WTC11 (cell line): Measurements from ENCODE around the gene NT5DC4. TPM values are rescaled to one million over a fixed set of nuclear protein-coding genes. Genes with fewer than 3 reads are reported as not detected.

ENCODE experiments used
- ATAC-seq: fragments of 200-7000 bp; cut with Tn5 transposase; 2 replicates; pipeline ENCODE4 v1.10.0; 2021; ENCODE audit warnings: mild to moderate bottlenecking, moderate library complexity
- CTCF ChIA-PET: fragments of 300-600 bp; sonication (Branson Sonifier 250); formaldehyde crosslinking; loops from one replicate; lab custom pipeline; 2021; ENCODE audit warnings: antibody characterized with exemption; lab: Charles Lee
- POLR2A ChIA-PET: fragments of 350-600 bp; sonication (Branson Sonifier 250); formaldehyde crosslinking; loops from one replicate; lab custom pipeline; 2021; ENCODE audit warnings: antibody characterized with exemption; lab: Charles Lee
- DNase-seq: peaks from one replicate; pipeline ENCODE4 v3.0.0; 2021; ENCODE audit warnings: low spot score
- H3K27ac Mint-ChIP-seq: 2 replicates; pipeline ENCODE4 v1.8.0; 2021; ENCODE audit warnings: mixed read lengths
- H3K27me3 Mint-ChIP-seq: 2 replicates; pipeline ENCODE4 v1.8.0; 2021; ENCODE audit warnings: low read depth, mild to moderate bottlenecking, moderate library complexity, mixed read lengths
- H3K36me3 Mint-ChIP-seq: 2 replicates; pipeline ENCODE4 v1.8.0; 2021; ENCODE audit warnings: mixed read lengths
- H3K4me1 Mint-ChIP-seq: 2 replicates; pipeline ENCODE4 v1.8.0; 2022; ENCODE audit warnings: mixed read lengths
- H3K4me3 Mint-ChIP-seq: 2 replicates; pipeline ENCODE4 v1.8.0; 2021; ENCODE audit warnings: mild to moderate bottlenecking, moderate library complexity, mixed read lengths
- H3K9me3 Mint-ChIP-seq: 2 replicates; pipeline ENCODE4 v1.8.0; 2021; ENCODE audit warnings: mixed read lengths
- CBFB ChIP-seq: sonication (generic); formaldehyde crosslinking; IDR thresholded peaks from 2 replicates; pipeline ENCODE4 v1.8.1; 2022; ENCODE audit warnings: mild to moderate bottlenecking, low read depth, missing genetic modification reagents
- IRF2 ChIP-seq: sonication (generic); formaldehyde crosslinking; IDR thresholded peaks from 2 replicates; pipeline ENCODE4 v1.8.0; 2022; ENCODE audit warnings: low read depth, missing genetic modification reagents, borderline replicate concordance
- MXD4 ChIP-seq: fragments of 250-450 bp; sonication (Bioruptor Pico); IDR thresholded peaks from 2 replicates; pipeline ENCODE4 v1.8.0; 2021; ENCODE audit warnings: mild to moderate bottlenecking, moderate library complexity, borderline replicate concordance
- NFATC4 ChIP-seq: fragments of 250-450 bp; sonication (Bioruptor Pico); IDR thresholded peaks from 2 replicates; pipeline ENCODE4 v1.9.0; 2021; ENCODE audit warnings: mild to moderate bottlenecking
- NFYB ChIP-seq: sonication (generic); formaldehyde crosslinking; conservative IDR thresholded peaks from 2 replicates; pipeline ENCODE4 v1.8.0; 2022; ENCODE audit warnings: low read depth, missing genetic modification reagents
- NR3C1 ChIP-seq: sonication (generic); formaldehyde crosslinking; conservative IDR thresholded peaks from 2 replicates; pipeline ENCODE4 v1.8.1; 2023; ENCODE audit warnings: low read depth, mild to moderate bottlenecking, missing genetic modification reagents
- PRRX2 ChIP-seq: fragments of 250-450 bp; sonication (Bioruptor Pico); IDR thresholded peaks from 2 replicates; pipeline ENCODE4 v1.8.0; 2021; ENCODE audit warnings: mild to moderate bottlenecking
- SOX15 ChIP-seq: fragments of 250-450 bp; sonication (Bioruptor Pico); IDR thresholded peaks from 2 replicates; pipeline ENCODE4 v1.9.0; 2021; ENCODE audit warnings: mild to moderate bottlenecking
- TEAD4 ChIP-seq: sonication (generic); formaldehyde crosslinking; IDR thresholded peaks from 2 replicates; pipeline ENCODE4 v1.8.0; 2022; ENCODE audit warnings: mild to moderate bottlenecking, missing genetic modification reagents
- ZMAT4 ChIP-seq: fragments of 250-450 bp; sonication (Bioruptor Pico); IDR thresholded peaks from 2 replicates; pipeline ENCODE4 v1.9.0; 2021; ENCODE audit warnings: mild to moderate bottlenecking
- ZNF219 ChIP-seq: sonication (generic); formaldehyde crosslinking; IDR thresholded peaks from 2 replicates; pipeline ENCODE4 v1.8.0; 2023; ENCODE audit warnings: missing genetic modification reagents, mild to moderate bottlenecking, borderline replicate concordance
- ZNF317 ChIP-seq: sonication (generic); formaldehyde crosslinking; IDR thresholded peaks from 2 replicates; pipeline ENCODE4 v1.8.1; 2023; ENCODE audit warnings: low read depth, mild to moderate bottlenecking, moderate library complexity, missing genetic modification reagents, borderline replicate concordance
- ZNF423 ChIP-seq: fragments of 250-450 bp; sonication (Bioruptor Pico); IDR thresholded peaks from 2 replicates; pipeline ENCODE4 v2.1.2; 2022; ENCODE audit warnings: mild to moderate bottlenecking, moderate library complexity
- total RNA-seq: library from RNA; stranded (reverse); gene quantifications from 3 replicates; pipeline ENCODE4 v1.2.3, GENCODE V29; 2021
- TF ChIP-seq, protein P1 (sequence below): fragments of 250-450 bp; sonication (Bioruptor Pico); IDR thresholded peaks from 2 replicates; pipeline ENCODE4 v1.8.0; 2021; ENCODE audit warnings: mild to moderate bottlenecking
- TF ChIP-seq, protein P2 (sequence below): sonication (generic); formaldehyde crosslinking; IDR thresholded peaks from 2 replicates; pipeline ENCODE4 v1.8.1; 2023; ENCODE audit warnings: mild to moderate bottlenecking, missing genetic modification reagents, borderline replicate concordance
- TF ChIP-seq, protein P3 (sequence below): sonication (generic); formaldehyde crosslinking; IDR thresholded peaks from 2 replicates; pipeline ENCODE4 v1.8.0; 2022; ENCODE audit warnings: mild to moderate bottlenecking, missing genetic modification reagents

Gene NT5DC4
- total RNA-seq, 1 experiment from 2014 or later: not detected

DNA sequence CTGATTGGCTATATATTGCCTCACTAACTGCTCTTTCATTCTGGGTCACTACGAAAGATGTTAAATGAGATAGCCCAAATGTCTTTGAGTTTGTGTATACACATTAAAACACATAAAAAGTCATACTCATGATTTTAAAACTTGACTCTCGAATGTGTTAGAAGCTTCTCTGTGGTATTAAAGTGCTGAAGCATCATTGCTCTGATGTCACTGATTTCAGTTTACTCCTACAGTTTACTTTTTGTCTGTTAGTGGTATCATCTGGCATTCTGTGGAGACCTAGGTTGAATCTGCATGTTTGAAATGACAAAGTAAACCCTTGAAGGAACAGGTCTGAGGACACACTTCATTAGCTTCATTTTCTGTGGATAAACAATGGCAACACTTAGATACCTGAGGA lies 10.7 kb downstream of the NT5DC4 start (continued):
- TF ChIP-seq CBFB (CRISPR knock-in tag): no peak
- TF ChIP-seq, protein P1, sequence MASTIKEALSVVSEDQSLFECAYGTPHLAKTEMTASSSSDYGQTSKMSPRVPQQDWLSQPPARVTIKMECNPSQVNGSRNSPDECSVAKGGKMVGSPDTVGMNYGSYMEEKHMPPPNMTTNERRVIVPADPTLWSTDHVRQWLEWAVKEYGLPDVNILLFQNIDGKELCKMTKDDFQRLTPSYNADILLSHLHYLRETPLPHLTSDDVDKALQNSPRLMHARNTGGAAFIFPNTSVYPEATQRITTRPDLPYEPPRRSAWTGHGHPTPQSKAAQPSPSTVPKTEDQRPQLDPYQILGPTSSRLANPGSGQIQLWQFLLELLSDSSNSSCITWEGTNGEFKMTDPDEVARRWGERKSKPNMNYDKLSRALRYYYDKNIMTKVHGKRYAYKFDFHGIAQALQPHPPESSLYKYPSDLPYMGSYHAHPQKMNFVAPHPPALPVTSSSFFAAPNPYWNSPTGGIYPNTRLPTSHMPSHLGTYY (CRISPR knock-in tag): no peak
- TF ChIP-seq PRRX2 (CRISPR knock-in tag): no peak
- TF ChIP-seq, protein P2, sequence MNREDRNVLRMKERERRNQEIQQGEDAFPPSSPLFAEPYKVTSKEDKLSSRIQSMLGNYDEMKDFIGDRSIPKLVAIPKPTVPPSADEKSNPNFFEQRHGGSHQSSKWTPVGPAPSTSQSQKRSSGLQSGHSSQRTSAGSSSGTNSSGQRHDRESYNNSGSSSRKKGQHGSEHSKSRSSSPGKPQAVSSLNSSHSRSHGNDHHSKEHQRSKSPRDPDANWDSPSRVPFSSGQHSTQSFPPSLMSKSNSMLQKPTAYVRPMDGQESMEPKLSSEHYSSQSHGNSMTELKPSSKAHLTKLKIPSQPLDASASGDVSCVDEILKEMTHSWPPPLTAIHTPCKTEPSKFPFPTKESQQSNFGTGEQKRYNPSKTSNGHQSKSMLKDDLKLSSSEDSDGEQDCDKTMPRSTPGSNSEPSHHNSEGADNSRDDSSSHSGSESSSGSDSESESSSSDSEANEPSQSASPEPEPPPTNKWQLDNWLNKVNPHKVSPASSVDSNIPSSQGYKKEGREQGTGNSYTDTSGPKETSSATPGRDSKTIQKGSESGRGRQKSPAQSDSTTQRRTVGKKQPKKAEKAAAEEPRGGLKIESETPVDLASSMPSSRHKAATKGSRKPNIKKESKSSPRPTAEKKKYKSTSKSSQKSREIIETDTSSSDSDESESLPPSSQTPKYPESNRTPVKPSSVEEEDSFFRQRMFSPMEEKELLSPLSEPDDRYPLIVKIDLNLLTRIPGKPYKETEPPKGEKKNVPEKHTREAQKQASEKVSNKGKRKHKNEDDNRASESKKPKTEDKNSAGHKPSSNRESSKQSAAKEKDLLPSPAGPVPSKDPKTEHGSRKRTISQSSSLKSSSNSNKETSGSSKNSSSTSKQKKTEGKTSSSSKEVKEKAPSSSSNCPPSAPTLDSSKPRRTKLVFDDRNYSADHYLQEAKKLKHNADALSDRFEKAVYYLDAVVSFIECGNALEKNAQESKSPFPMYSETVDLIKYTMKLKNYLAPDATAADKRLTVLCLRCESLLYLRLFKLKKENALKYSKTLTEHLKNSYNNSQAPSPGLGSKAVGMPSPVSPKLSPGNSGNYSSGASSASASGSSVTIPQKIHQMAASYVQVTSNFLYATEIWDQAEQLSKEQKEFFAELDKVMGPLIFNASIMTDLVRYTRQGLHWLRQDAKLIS: no peak
- TF ChIP-seq, protein P3, sequence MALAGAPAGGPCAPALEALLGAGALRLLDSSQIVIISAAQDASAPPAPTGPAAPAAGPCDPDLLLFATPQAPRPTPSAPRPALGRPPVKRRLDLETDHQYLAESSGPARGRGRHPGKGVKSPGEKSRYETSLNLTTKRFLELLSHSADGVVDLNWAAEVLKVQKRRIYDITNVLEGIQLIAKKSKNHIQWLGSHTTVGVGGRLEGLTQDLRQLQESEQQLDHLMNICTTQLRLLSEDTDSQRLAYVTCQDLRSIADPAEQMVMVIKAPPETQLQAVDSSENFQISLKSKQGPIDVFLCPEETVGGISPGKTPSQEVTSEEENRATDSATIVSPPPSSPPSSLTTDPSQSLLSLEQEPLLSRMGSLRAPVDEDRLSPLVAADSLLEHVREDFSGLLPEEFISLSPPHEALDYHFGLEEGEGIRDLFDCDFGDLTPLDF (CRISPR knock-in tag): no peak
- TF ChIP-seq NR3C1: no peak

- ChIA-PET POLR2A (no interaction called here), CTCF (interaction anchor here (0.6 to 1.7 kb wide), 2 partner anchors 133 to 208 kb away, joined by 3 to 8 read pairs; no protein-coding TSS in a partner anchor)
- Mint-ChIP-seq H3K36me3 (peaks cover 4% of the 10 kb centered on the region), H3K9me3 (no peaks in the 10 kb centered on the region), H3K4me3 (no peak overlapping the region), H3K27me3 (no peaks in the 10 kb centered on the region), H3K4me1 (no peaks in the 10 kb centered on the region), H3K27ac (no peak overlapping the region)
- no peak for TF ChIP-seq ZNF423 (CRISPR knock-in tag)
- TF ChIP-seq TEAD4 (CRISPR knock-in tag): no peak
- no peak for TF ChIP-seq IRF2 (CRISPR knock-in tag)
- no peak for TF ChIP-seq ZNF219 (CRISPR knock-in tag)
- no peak for TF ChIP-seq ZNF317 (CRISPR knock-in tag)
- no peak for TF ChIP-seq NFATC4 (CRISPR knock-in tag)
- no peak for TF ChIP-seq NFYB (CRISPR knock-in tag)
- no peak for TF ChIP-seq ZMAT4 (CRISPR knock-in tag)
- ATAC-seq: no peak
- no peak for DNase-seq
Measured at GRCh38 chr2:112733456-112733855, 12.6 kb downstream of the NT5DC4 start.

DNA sequence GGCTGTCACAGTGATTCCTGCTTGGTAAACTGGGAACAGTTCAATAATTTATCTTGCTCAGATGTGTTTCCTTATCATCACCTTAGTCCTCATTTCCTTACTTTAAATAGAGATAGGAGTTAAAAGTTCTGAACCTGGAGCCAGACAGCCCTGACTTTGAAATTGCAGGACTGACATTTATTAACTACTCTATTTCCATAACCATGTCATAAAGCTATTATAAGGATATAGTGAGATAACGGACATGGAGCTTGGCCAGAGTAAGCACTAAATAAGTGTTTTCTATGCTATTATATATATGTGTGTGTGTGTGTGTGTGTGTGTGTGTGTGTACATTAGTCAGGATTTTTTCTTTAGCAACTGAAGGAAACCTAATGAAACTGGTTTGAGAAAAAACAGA lies 13.1 kb downstream of the NT5DC4 start:
- POLR2A ChIA-PET: no interaction called here
- Mint-ChIP-seq H3K27ac (no peak overlapping the region), H3K4me1 (no peaks in the 10 kb centered on the region), H3K36me3 (peaks cover 9% of the 10 kb centered on the region), H3K9me3 (no peaks in the 10 kb centered on the region), H3K27me3 (no peaks in the 10 kb centered on the region), H3K4me3 (no peak overlapping the region)
- no peak for ATAC-seq
- TF ChIP-seq, protein P3 (CRISPR knock-in tag): no peak
- no peak for TF ChIP-seq MXD4 (CRISPR knock-in tag)
- TF ChIP-seq SOX15: no peak
- no peak for DNase-seq
- CTCF ChIA-PET: interaction anchor here (0.6 to 1.7 kb wide), 2 partner anchors 134 to 208 kb away, joined by 3 to 8 read pairs; no protein-coding TSS in a partner anchor
